ENCODE measurements around the gene PPP2R3A. TPM values are rescaled to one million over a fixed set of nuclear protein-coding genes. Genes with fewer than 3 reads are reported as not detected.

The PPP2R3A gene
- total and polyA plus RNA-seq, 2 of the 4 experiments (the other 2 are of a cell fraction): 11.3 to 37.3 TPM

- Histone ChIP-seq H3K23ac (ENCODE audit: low read depth, low read length) (no peak overlapping the region), H3K9me3 (ENCODE audit: control insufficient read depth, insufficient read depth, low read length) (no peaks in the 10 kb centered on the region), H2AK9ac (replicated peaks; ENCODE audit: low read depth, low read length, poor library complexity) (no peak overlapping the region), H2AFZ (replicated peaks; ENCODE audit: low read length, poor library complexity) (no peak overlapping the region), H2BK5ac (ENCODE audit: low read depth, low read length, poor library complexity, severe bottlenecking) (no peak overlapping the region), H4K5ac (ENCODE audit: low read depth, low read length) (no peak overlapping the region), H3K4me1 (ENCODE audit: control insufficient read depth, insufficient read depth, low read length) (peaks cover 5% of the 10 kb centered on the region; the same call in 1 of the 2 replicates), H3K56ac (ENCODE audit: extremely low read depth, insufficient read depth, low read length) (no peak overlapping the region), H3K36me3 (ENCODE audit: control insufficient read depth, insufficient read depth, low read length) (no peaks in the 10 kb centered on the region), H2BK20ac (ENCODE audit: low read depth, low read length) (no peak overlapping the region), H3K4ac (ENCODE audit: low read depth, low read length) (no peak overlapping the region), H3K4me3 (ENCODE audit: insufficient read depth, low read depth, low read length) (no peak overlapping the region), H4K91ac (ENCODE audit: insufficient read depth, low read depth, low read length) (no peak overlapping the region), H3K9ac (ENCODE audit: low read depth, low read length) (no peak overlapping the region), H3K79me1 (ENCODE audit: low read depth in 1 of 2, low read length in 2 of 2) (peaks cover 0 to 50% of the 10 kb centered on the region in 2 experiments; a peak in 2 of 4 replicates), H2BK120ac (ENCODE audit: low read depth, low read length) (no peak overlapping the region), H3K18ac (ENCODE audit: low read depth, low read length) (no peak overlapping the region), H3K27ac (ENCODE audit: insufficient read depth, low read length) (no peak overlapping the region), H3K9me1 (ENCODE audit: insufficient read depth, low read length) (peaks cover 5% of the 10 kb centered on the region), H3K27me3 (ENCODE audit: control insufficient read depth, insufficient read depth, low read length) (no peaks in the 10 kb centered on the region), H2BK15ac (ENCODE audit: low read depth, low read length) (no peak overlapping the region), H3K14ac (replicated peaks; ENCODE audit: low read depth, low read length) (no peak overlapping the region), H3K4me2 (ENCODE audit: low read depth, low read length) (no peak overlapping the region), H4K8ac (ENCODE audit: low read depth in 2 of 2, low read length in 2 of 2) (no peak overlapping the region), H2AK5ac (ENCODE audit: low read depth, low read length) (no peak overlapping the region), H4K20me1 (ENCODE audit: insufficient read depth, low read length) (peaks cover 98% of the 10 kb centered on the region)
- BruUV-seq (replicated peaks): no TSS peak
- intact Hi-C loops (cut with micrococcal nuclease) (no loop called here), dilution Hi-C loops (cut with HindIII; ENCODE audit: low sequenced_read_pairs, unreplicated experiment) (no loop called here), in situ Hi-C loops (cut with MboI; ENCODE audit: low sequenced_read_pairs) (no loop called here)
- POLR2A ChIA-PET (ENCODE audit: unreplicated experiment): no interaction called here
- CTCF ChIA-PET: no interaction called here
- no peak for TF ChIP-seq CHD1 (IDR thresholded peaks at IDR 0.05; ENCODE audit: low read depth, low read length)
- no peak for TF ChIP-seq NFE2L2 (IDR thresholded peaks at IDR 0.05; ENCODE audit: low read depth, low read length)
- TF ChIP-seq USF2 (IDR thresholded peaks at IDR 0.05; ENCODE audit: low read depth, low read length): no peak
- TF ChIP-seq SMC3 (IDR thresholded peaks at IDR 0.05; ENCODE audit: low read depth, low read length): no peak
- no peak for TF ChIP-seq MAFK (IDR thresholded peaks at IDR 0.05; ENCODE audit: low read depth, low read length)
- TF ChIP-seq RCOR1 (IDR thresholded peaks at IDR 0.05; ENCODE audit: insufficient replicate concordance, low read length): no peak
- no peak for TF ChIP-seq ELK1 (IDR thresholded peaks at IDR 0.05; ENCODE audit: borderline replicate concordance, low read depth, low read length)
- TF ChIP-seq RFX5 (IDR thresholded peaks at IDR 0.05; ENCODE audit: low read depth, low read length): no peak
- TF ChIP-seq CEBPB (IDR thresholded peaks at IDR 0.05; ENCODE audit: low read depth, low read length): no peak
- TF ChIP-seq MXI1 (IDR thresholded peaks at IDR 0.05; ENCODE audit: borderline replicate concordance, low read depth, low read length): no peak
- no peak for TF ChIP-seq POLR2A (IDR thresholded peaks at IDR 0.05; ENCODE audit: low read depth, low read length)
- TF ChIP-seq CTCF (conservative IDR thresholded peaks at IDR 0.05; ENCODE audit: low read depth, low read length): no peak
- TF ChIP-seq RAD21 (IDR thresholded peaks at IDR 0.05; ENCODE audit: low read length): no peak
- no peak for TF ChIP-seq BHLHE40 (IDR thresholded peaks at IDR 0.05; ENCODE audit: low read depth, low read length)
- no peak for TF ChIP-seq FOS (IDR thresholded peaks at IDR 0.05; ENCODE audit: low read depth, low read length)
- no peak for TF ChIP-seq MAZ (IDR thresholded peaks at IDR 0.05; ENCODE audit: borderline replicate concordance, low read depth, low read length)
- ATAC-seq (ENCODE audit: low read depth): no peak
- no peak for DNase-seq
Measured at GRCh38 chr3:136173939-136174490, 208.5 kb downstream of the PPP2R3A start.
